Bronchial epithelial cell (primary cell): Measurements from ENCODE around the gene LHPP. TPM values are rescaled to one million over a fixed set of nuclear protein-coding genes. Genes with fewer than 3 reads are reported as not detected.
A peak's percentile ranks its signal among the peaks of the same experiment; 100 is the strongest.

ENCODE experiments used
- DNase-seq: peaks from one replicate; pipeline ENCODE4 v3.0.0-alpha.2; 2010; ENCODE audit warnings: low read depth
- FAIRE-seq: peaks from 2 replicates; lab custom pipeline; 2011; peaks lifted over from hg19 to GRCh38; lab: Jason Lieb, UNC
- H3K27me3 ChIP-seq: 2 replicates; pipeline ENCODE4 v1.5.1; 2011; ENCODE audit warnings: low read length; ENCODE audit not compliant: control insufficient read depth, insufficient read depth
- H3K36me3 ChIP-seq: 2 replicates; pipeline ENCODE4 v1.5.1; 2011; ENCODE audit warnings: low read length; ENCODE audit not compliant: control insufficient read depth, insufficient read depth
- H3K4me3 ChIP-seq: 2 replicates; pipeline ENCODE4 v1.5.1; 2011; ENCODE audit warnings: mild to moderate bottlenecking, low read depth, low read length, control low read depth
- CTCF ChIP-seq: IDR thresholded peaks from 2 replicates; pipeline ENCODE4 v1.5.1; 2011; ENCODE audit warnings: mild to moderate bottlenecking, moderate library complexity, low read length, control low read depth, inconsistent platforms; ENCODE audit not compliant: insufficient read depth, severe bottlenecking
- total RNA-seq: library from RNA; depleted of rRNA; stranded (reverse); fragments of >200 nt; gene quantifications from 2 replicates; pipeline ENCODE4 v1.2.1, GENCODE V29; 2014

LHPP gene
- total RNA-seq, 1 donor from 2014 or later, result 14.0 TPM

GRCh38 chr10:124592101-124592500 lies 130.5 kb downstream of the LHPP start:
- FAIRE-seq (peak; percentile 50), DNase-seq (no peak)
- no peaks in the 10 kb centered on the region for H3K27me3 ChIP-seq
- no peaks in the 10 kb centered on the region for H3K36me3 ChIP-seq
- H3K4me3 ChIP-seq, result no peak overlapping the region
- no peak for TF ChIP-seq CTCF

GRCh38 chr10:124592736-124593430 lies 131.3 kb downstream of the LHPP start:
- no peak for FAIRE-seq
- H3K36me3 ChIP-seq, result no peaks in the 10 kb centered on the region
- DNase-seq, result no peak
- TF ChIP-seq CTCF, result no peak
- H3K4me3 ChIP-seq, result no peak overlapping the region
- H3K27me3 ChIP-seq, result no peaks in the 10 kb centered on the region

GRCh38 chr10:124593431-124593985 lies 131.9 kb downstream of the LHPP start:
- no peak for FAIRE-seq
- DNase-seq, result no peak
- Histone ChIP-seq H3K27me3 (no peaks in the 10 kb centered on the region), H3K36me3 (no peaks in the 10 kb centered on the region), H3K4me3 (no peak overlapping the region)
- TF ChIP-seq CTCF, result no peak

- FAIRE-seq, result no peak
Measured at GRCh38 chr10:124594240-124594639, 132.6 kb downstream of the LHPP start.

GRCh38 chr10:124595143-124595883 lies 133.7 kb downstream of the LHPP start:
- peaks cover 1% of the 10 kb centered on the region for H3K27me3 ChIP-seq
- DNase-seq (no peak), FAIRE-seq (no peak)
- no peaks in the 10 kb centered on the region for H3K36me3 ChIP-seq
- no peak overlapping the region for H3K4me3 ChIP-seq
- TF ChIP-seq CTCF, result no peak

More at GRCh38 chr10:124594240-124594639, 132.6 kb downstream of the LHPP start:
- Histone ChIP-seq H3K4me3 (no peak overlapping the region), H3K27me3 (no peaks in the 10 kb centered on the region), H3K36me3 (no peaks in the 10 kb centered on the region)
- peak; percentile 47 for DNase-seq
- no peak for TF ChIP-seq CTCF
